ENCODE measurements around the gene NEK4. TPM values are rescaled to one million over a fixed set of nuclear protein-coding genes. Genes with fewer than 3 reads are reported as not detected.

The NEK4 gene
- polyA plus RNA-seq, 1 donor (not counting 4 experiments of a cell fraction or from before 2014, with no cell fraction given) = 13.6 TPM

DNA sequence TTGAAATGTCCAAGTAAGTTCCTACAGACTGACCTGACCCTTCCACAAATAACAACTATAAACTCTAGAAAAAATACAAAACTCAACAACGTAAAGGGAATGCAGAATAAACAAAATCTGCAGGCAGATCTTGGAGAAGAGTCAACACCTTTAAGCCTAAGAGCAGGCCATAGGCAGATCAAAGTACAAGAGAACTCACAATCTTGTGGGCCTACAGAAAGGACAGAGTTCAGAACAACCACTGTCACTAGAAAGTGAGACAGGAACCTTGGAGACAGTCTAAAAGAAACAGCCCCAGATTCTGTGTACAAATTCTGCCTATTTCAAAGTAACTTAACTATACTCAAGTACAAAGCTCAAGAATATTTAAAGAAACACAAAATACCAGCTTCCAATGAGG, 31.0 kb downstream of the NEK4 start:
- Histone ChIP-seq H3K9ac (ENCODE audit: control insufficient read depth, extremely low read depth, insufficient read depth, low read length) (no peak overlapping the region), H3K9me3 (ENCODE audit: control insufficient read depth, low read depth, low read length) (no peaks in the 10 kb centered on the region), H3K27ac (ENCODE audit: control insufficient read depth, insufficient read depth, low read length) (no peak overlapping the region), H3K27me3 (ENCODE audit: control insufficient read depth, extremely low read depth, insufficient read depth, low read length) (no peaks in the 10 kb centered on the region), H3K79me2 (ENCODE audit: control insufficient read depth, insufficient read depth, low read length) (no peaks in the 10 kb centered on the region), H3K4me3 (ENCODE audit: control insufficient read depth in 2 of 3, extremely low read depth in 1 of 3, insufficient read depth in 2 of 3, low read depth in 1 of 3, low read length in 3 of 3) (no peak overlapping the region), H3K36me3 (ENCODE audit: control insufficient read depth in 2 of 2, extremely low read depth in 1 of 2, insufficient read depth in 2 of 2, low read length in 2 of 2) (peaks cover 7 to 13% of the 10 kb centered on the region in 2 experiments), H3K4me1 (ENCODE audit: control insufficient read depth, extremely low read depth, insufficient read depth, low read length) (no peaks in the 10 kb centered on the region), H4K20me1 (ENCODE audit: control insufficient read depth, extremely low read depth, insufficient read depth, low read length) (no peaks in the 10 kb centered on the region), H2AFZ (ENCODE audit: control insufficient read depth, low read length) (no peak overlapping the region), H3K4me2 (ENCODE audit: control insufficient read depth, extremely low read depth, insufficient read depth, low read depth, low read length) (no peak overlapping the region), H3K9me1 (ENCODE audit: control insufficient read depth, extremely low read depth, insufficient read depth, low read length) (no peaks in the 10 kb centered on the region)
- dilution Hi-C loops (cut with MboI; ENCODE audit: extremely low pct_ligation_motif_present, low sequenced_read_pairs) = no loop called here
- TF ChIP-seq EZH2 (IDR thresholded peaks at IDR 0.05; ENCODE audit: low read length) = no peak
- TF ChIP-seq, protein P1, sequence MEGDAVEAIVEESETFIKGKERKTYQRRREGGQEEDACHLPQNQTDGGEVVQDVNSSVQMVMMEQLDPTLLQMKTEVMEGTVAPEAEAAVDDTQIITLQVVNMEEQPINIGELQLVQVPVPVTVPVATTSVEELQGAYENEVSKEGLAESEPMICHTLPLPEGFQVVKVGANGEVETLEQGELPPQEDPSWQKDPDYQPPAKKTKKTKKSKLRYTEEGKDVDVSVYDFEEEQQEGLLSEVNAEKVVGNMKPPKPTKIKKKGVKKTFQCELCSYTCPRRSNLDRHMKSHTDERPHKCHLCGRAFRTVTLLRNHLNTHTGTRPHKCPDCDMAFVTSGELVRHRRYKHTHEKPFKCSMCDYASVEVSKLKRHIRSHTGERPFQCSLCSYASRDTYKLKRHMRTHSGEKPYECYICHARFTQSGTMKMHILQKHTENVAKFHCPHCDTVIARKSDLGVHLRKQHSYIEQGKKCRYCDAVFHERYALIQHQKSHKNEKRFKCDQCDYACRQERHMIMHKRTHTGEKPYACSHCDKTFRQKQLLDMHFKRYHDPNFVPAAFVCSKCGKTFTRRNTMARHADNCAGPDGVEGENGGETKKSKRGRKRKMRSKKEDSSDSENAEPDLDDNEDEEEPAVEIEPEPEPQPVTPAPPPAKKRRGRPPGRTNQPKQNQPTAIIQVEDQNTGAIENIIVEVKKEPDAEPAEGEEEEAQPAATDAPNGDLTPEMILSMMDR (optimal IDR thresholded peaks at IDR 0.05 in 1 of 3, IDR thresholded peaks at IDR 0.05 in 1 of 3, conservative IDR thresholded peaks at IDR 0.05 in 1 of 3; ENCODE audit: extremely low read depth in 1 of 3, insufficient read depth in 2 of 3, low read length in 3 of 3) = no peak
- DNase-seq (ENCODE audit: low read depth, low spot score) = no peak
- FAIRE-seq = no peak

DNA sequence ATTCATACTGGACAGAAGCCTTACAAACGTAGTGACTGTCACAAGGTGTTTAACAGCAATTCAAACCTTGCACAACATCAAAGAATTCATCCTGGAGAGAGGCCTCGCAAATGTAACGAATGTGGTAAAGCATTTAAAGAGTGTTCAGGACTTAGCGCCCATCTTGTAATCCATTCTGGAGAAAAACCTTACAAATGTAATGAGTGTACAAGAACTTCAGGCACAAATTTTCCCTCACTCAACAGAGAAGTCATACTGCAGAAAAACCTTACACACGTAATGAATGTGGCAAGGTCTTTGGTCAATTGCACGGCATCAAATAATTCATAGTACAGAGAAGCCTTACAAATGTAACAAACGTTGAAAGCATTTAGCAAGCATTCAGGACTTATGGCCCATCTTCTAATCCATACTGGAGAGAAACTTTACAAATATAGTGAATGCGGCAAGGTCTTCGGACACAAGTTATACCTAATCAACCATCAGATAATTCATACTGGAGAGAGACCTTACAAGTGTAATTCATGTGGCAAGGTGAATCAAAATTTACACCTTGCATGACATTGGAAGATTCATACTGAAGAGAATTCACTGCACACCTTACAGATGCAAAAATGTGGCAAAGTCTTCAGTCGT, 37.4 kb downstream of the NEK4 start:
- no peak overlapping the region for H3K4me2 ChIP-seq (ENCODE audit: control insufficient read depth, extremely low read depth, insufficient read depth, low read depth, low read length)
- H3K36me3 ChIP-seq (ENCODE audit: control insufficient read depth in 2 of 2, extremely low read depth in 1 of 2, insufficient read depth in 2 of 2, low read length in 2 of 2) = peaks cover 8 to 9% of the 10 kb centered on the region in 2 experiments
- H3K9me3 ChIP-seq (ENCODE audit: control insufficient read depth, low read depth, low read length) = peaks cover 7% of the 10 kb centered on the region
- no peak overlapping the region for H3K9ac ChIP-seq (ENCODE audit: control insufficient read depth, extremely low read depth, insufficient read depth, low read length)
- H3K4me3 ChIP-seq (ENCODE audit: control insufficient read depth in 2 of 3, extremely low read depth in 1 of 3, insufficient read depth in 2 of 3, low read depth in 1 of 3, low read length in 3 of 3) = no peak overlapping the region
- no peak for TF ChIP-seq EZH2 (IDR thresholded peaks at IDR 0.05; ENCODE audit: low read length)
- TF ChIP-seq, protein P1 (optimal IDR thresholded peaks at IDR 0.05 in 1 of 3, IDR thresholded peaks at IDR 0.05 in 1 of 3, conservative IDR thresholded peaks at IDR 0.05 in 1 of 3; ENCODE audit: extremely low read depth in 1 of 3, insufficient read depth in 2 of 3, low read length in 3 of 3) = no peak
- FAIRE-seq (no peak), DNase-seq (ENCODE audit: low read depth, low spot score) (no peak)
- H2AFZ ChIP-seq (ENCODE audit: control insufficient read depth, low read length) = no peak overlapping the region
- H3K27ac ChIP-seq (ENCODE audit: control insufficient read depth, insufficient read depth, low read length) = no peak overlapping the region
- H3K4me1 ChIP-seq (ENCODE audit: control insufficient read depth, extremely low read depth, insufficient read depth, low read length) = no peaks in the 10 kb centered on the region
- H4K20me1 ChIP-seq (ENCODE audit: control insufficient read depth, extremely low read depth, insufficient read depth, low read length) = no peaks in the 10 kb centered on the region
- H3K79me2 ChIP-seq (ENCODE audit: control insufficient read depth, insufficient read depth, low read length) = no peaks in the 10 kb centered on the region
- no peaks in the 10 kb centered on the region for H3K9me1 ChIP-seq (ENCODE audit: control insufficient read depth, extremely low read depth, insufficient read depth, low read length)
- no peaks in the 10 kb centered on the region for H3K27me3 ChIP-seq (ENCODE audit: control insufficient read depth, extremely low read depth, insufficient read depth, low read length)
- dilution Hi-C loops (cut with MboI; ENCODE audit: extremely low pct_ligation_motif_present, low sequenced_read_pairs) = no loop called here
